ENCODE results near the gene DNAI1.

The DNAI1 gene

DNA sequence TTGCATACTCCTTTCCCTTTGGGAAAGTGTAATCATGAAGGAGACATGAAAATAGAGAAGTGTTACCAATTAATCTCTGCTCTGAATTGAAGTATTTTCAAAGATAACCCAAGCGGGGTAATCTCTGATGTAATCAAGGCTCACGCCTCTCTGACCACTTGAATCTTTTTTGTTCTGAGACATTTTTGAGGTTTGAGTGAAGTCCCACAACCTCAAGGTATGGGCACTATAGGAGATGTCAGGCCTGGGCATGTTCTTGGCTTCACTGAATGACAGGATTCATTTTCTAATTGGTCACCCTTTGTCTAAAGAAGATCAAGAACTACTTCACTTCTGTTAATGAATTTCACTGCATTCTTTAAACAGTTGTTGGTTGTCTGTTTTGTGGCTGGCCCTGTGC is 40.5 kb downstream of the DNAI1 start:
- H3K4me3 ChIP-seq (ENCODE audit: low read depth, low read length) = no peak overlapping the region
- no peak for DNase-seq (ENCODE audit: low read depth)
- TF ChIP-seq, protein P1, sequence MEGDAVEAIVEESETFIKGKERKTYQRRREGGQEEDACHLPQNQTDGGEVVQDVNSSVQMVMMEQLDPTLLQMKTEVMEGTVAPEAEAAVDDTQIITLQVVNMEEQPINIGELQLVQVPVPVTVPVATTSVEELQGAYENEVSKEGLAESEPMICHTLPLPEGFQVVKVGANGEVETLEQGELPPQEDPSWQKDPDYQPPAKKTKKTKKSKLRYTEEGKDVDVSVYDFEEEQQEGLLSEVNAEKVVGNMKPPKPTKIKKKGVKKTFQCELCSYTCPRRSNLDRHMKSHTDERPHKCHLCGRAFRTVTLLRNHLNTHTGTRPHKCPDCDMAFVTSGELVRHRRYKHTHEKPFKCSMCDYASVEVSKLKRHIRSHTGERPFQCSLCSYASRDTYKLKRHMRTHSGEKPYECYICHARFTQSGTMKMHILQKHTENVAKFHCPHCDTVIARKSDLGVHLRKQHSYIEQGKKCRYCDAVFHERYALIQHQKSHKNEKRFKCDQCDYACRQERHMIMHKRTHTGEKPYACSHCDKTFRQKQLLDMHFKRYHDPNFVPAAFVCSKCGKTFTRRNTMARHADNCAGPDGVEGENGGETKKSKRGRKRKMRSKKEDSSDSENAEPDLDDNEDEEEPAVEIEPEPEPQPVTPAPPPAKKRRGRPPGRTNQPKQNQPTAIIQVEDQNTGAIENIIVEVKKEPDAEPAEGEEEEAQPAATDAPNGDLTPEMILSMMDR (IDR thresholded peaks at IDR 0.05; ENCODE audit: insufficient read depth, low read depth, low read length, missing control alignments) = no peak

DNA sequence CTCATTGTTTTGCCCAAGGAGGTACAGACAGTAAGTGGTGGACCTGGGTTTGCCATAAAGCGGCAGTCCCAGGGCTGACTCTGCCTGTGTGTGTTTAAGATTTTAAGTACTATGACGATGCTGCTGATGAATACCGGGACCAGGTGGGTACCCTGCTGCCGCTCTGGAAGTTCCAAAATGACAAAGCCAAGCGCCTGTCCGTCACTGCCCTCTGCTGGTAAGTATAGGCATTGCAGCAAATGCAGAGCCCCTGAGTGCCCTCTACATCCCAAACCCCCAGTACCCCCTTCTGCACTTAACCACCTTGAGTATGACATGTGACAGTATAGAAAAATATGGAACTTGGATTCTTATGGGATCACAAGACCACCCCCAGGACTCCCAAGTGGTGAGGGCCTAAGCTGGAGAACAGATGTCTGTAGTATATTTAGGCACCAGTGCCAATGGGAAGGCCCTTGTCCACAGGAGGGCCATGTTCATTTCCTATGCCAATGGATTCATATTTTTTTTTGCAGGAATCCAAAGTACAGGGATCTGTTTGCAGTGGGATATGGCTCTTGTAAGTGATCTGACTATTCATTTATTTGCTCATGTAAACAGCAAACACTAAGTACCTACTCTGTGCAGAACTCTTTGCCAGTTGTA is 42.1 kb downstream of the DNAI1 start:
- H3K4me3 ChIP-seq (ENCODE audit: low read depth, low read length) = no peak overlapping the region
- TF ChIP-seq, protein P1 (IDR thresholded peaks at IDR 0.05; ENCODE audit: insufficient read depth, low read depth, low read length, missing control alignments) = peak; percentile 98
- peak; percentile 70 for DNase-seq (ENCODE audit: low read depth)

DNA sequence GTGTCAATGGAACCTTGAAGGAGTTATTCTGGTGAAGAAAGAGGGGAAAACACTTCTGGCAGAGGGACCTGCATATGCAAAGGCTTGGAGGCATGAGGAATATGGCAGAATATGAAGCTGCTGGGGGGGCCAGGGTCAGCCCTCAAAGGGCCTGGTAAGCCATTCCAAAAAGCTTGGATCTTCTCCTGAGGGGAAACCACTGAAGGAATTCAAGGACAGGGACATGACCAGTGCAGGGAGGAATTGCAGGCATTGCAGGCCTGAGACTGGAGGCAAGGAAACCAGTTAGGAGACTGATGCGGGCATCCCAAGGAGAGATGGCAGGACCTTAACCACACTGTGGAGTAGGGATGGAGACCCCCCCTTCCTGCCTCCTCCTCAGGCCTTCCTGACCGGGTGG is 42.8 kb downstream of the DNAI1 start:
- no peak for DNase-seq (ENCODE audit: low read depth)
- H3K4me3 ChIP-seq (ENCODE audit: low read depth, low read length) = no peak overlapping the region
- TF ChIP-seq, protein P1 (IDR thresholded peaks at IDR 0.05; ENCODE audit: insufficient read depth, low read depth, low read length, missing control alignments) = no peak

DNA sequence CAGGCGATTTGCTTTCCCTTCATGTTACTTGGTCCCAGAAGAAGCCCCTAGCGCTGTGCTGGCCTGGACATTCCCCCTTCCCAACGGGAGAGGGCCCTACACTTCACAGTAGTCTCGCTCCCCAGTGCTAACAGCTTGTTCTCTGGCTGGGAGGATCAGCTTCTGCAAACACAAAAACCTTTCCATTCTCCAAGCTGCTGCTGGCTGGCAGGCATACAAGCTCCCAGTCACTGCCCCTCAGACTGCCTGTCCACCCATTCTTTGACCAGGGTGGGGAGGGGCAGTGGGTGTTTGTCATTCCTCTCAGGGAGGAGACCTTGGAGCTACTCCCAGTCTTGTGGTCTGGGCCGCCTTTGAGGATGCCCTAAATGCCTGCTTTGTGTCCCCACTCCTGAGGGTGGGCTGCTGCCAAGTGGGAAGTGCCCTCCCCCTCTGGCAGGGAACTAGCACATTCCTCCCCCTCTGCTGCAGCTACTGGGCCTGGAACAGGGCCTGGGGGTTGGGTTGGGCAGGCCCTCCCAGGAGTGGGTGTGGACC is 43.4 kb downstream of the DNAI1 start:
- TF ChIP-seq, protein P1 (IDR thresholded peaks at IDR 0.05; ENCODE audit: insufficient read depth, low read depth, low read length, missing control alignments) = no peak
- DNase-seq (ENCODE audit: low read depth) = no peak
- no peak overlapping the region for H3K4me3 ChIP-seq (ENCODE audit: low read depth, low read length)

DNA sequence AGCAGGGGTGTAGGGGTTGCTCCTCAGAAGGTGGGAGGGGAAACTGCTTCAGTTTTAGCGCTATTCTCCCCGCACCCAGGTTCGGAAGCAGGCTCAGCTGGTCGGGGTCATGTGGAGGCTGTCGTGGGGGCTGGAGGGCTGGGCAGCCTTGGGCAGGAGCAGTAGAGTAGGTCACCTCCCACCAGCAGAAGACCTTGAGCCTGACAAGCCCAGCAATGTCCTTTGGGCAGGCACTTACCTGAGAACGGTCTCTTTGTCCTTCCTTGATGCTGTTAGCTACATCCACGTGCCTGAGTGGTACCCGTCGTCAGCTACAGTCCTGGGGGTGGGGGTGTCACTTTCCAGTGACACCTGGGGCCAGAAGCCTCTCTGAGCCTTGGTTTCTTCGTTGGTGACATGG is 43.9 kb downstream of the DNAI1 start:
- TF ChIP-seq, protein P1 (IDR thresholded peaks at IDR 0.05; ENCODE audit: insufficient read depth, low read depth, low read length, missing control alignments) = no peak
- H3K4me3 ChIP-seq (ENCODE audit: low read depth, low read length) = no peak overlapping the region
- no peak for DNase-seq (ENCODE audit: low read depth)

DNA sequence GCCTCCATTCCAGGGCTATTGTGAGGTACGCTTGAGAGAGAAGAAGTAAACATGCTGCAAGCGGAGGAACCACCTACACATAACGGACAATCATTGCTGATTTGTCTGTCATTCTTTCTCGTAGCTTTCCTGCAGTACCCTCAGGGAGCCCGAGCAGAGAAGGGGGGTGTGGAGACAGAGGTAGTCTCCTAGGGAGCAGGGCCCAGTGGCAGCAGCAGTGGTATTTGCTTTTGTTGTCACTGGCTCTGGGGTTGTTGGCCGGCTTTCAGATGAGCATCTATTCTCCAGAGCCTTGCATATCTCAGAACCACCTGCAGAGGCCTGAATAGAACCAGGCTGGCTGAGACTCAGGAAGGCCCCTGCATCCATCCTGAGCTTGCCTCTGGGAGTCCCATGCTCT is 44.3 kb downstream of the DNAI1 start:
- H3K4me3 ChIP-seq (ENCODE audit: low read depth, low read length) = no peak overlapping the region
- no peak for DNase-seq (ENCODE audit: low read depth)
- TF ChIP-seq, protein P1 (IDR thresholded peaks at IDR 0.05; ENCODE audit: insufficient read depth, low read depth, low read length, missing control alignments) = no peak

DNA sequence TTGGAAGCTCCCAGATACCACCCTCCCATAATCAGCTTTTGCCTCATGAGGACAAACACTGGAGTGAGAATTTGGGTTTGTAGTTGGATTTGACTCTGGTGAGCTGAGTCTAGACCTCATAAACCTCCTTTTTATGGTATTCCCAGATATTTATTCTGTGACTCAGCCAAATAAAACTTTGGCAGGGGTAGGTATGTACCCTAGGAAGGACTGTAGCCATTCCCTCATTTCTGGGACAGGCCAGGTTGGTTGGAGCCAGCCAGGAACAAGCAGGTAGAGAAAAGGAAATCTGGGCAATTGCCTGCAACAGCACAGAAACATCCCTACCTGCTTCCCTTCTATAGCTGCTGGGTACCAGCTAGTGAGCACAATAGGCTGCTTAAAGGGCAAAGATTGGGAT is 44.8 kb downstream of the DNAI1 start:
- H3K4me3 ChIP-seq (ENCODE audit: low read depth, low read length) = no peak overlapping the region
- DNase-seq (ENCODE audit: low read depth) = no peak
- TF ChIP-seq, protein P1 (IDR thresholded peaks at IDR 0.05; ENCODE audit: insufficient read depth, low read depth, low read length, missing control alignments) = no peak

All from GM12865 (cell line).